Midbrain (tissue), 1 donor: ENCODE data around the gene YWHAH.

Source experiments
- DNase-seq: peaks from one replicate; lab custom pipeline; 2025; lab: John Stamatoyannopoulos, UW

The YWHAH gene

DNA sequence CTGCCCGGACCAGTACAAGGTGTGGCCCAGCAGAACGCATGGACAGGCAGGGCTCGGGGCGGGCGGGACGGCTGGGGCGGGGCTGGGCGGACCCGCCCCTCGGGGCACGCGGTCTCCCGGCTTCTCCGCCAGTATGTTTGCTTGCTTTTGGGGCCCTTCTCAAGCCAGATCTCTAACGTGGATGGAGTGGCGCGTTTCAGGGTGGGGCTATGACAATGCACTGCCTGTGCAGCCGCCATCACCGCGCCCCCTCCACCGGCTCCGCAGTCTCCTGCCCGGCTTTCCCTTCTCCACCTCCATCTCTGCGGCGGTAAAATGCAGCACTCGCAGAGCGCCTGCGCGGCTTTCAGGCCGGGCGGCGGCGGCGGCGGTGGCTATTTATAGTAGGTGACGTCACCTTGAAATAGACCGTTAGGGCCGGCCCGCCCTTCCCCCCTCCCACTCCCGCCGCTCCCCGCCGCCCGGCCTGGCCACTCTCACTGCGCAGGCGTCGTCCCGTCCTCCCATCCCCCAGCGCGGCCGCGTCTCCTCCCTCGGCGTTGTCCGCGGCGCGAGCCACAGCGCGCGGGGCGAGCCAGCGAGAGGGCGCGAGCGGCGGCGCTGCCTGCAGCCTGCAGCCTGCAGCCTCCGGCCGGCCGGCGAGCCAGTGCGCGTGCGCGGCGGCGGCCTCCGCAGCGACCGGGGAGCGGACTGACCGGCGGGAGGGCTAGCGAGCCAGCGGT is at the start of gene YWHAH:
YWHAH (plus strand) TSS at position 558 of the 722 bp plus-strand sequence. CDS start 199 bp downstream, outside the sequence.
- peak; percentile 97 for DNase-seq

DNA sequence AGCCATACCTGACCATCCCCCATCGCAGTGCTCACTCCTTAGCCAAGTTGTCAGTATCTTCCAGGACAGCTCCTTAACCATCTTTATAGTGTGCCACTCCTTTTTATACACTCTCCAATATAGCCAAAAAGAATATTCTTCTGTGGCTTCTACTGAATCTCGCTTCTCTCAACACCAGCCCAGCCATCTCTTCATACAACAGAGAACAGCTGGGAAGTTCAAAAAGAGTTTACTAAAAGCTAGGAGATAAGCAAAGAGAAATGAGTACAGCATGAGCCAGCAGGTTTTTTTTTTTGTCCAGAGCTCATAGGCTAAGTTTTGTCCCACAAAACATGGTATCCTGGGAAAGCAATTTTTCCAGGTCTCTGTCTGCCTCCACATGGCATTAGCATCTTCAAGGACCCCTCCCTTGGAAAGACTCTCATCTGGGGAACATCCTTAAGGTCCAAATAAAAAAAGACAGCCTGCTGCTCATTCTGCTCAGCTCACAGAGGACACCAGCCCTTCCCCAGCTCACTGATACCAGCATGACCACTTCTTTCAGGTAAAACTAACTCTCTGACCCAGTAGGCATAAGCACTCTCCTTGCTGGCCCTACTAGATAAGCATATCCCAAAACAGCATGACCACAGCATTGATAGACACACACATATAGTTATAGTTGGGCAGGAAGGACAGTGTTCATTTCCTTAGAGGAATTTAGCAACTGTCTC is 48.8 kb upstream of the YWHAH start:
- no peak for DNase-seq

DNA sequence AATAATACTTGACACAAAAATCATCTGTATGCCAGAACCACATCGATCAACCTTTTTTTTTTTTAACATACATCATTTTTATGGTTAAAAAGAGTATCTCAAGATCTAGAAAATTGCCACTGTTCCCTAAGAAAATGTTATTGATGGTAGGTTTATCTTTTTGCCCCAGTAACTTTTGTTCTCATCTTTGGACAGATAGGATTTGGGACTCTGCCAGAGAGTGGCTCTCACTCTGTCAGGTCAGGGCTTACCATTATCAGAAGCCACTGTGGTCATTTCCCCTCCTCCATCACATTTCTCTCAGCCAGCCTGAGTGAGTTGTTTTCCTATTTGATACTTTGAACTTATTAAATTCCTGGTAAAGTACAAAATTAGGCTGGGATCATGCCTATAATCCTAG is 47.9 kb upstream of the YWHAH start:
- DNase-seq: no peak

DNA sequence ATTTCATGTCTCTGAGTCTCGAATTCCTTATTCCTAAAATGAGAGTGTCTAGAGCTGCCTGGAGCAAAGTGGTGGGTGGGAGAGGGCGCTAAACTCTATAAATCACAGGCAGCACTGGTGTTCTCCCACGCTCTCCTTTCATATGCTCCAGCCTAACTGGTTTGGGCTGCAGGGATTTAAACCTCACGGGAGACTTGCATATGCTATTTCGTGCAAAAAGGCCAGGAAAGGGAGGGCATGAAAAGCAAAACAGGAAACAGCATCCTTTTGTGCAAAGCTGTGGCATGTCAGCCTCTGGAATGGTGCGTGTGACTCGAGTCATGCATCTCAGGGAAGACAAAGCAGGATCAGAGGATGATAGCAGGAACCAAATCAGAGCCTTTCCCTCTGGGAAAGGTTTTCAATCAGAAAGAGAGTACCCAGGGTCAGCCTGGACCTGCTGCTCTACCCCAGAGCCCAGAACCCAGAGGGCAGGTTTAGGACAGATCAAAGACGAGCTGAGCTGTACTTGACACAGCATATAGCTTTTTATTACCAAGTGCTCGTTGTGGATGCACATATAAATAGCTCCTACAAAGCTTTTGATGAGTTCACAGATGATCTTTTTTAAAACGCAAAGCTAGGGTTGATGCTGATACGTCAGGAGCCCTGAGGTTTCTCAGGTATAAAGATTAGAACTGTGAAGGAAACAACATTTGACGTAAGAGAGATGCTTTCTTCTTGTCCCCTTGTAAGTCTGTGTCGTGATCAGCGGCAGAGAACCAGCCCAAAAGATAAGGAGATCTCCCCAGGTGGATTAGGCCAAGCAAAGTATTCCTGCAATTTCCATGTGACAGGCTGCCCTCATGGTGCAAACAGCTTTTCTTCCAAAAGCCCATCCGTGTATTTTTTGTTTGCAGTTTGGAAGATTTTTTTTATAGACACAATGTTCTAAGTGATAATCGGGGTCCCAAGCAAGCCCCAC is 46.2 kb upstream of the YWHAH start:
- DNase-seq: no peak

DNA sequence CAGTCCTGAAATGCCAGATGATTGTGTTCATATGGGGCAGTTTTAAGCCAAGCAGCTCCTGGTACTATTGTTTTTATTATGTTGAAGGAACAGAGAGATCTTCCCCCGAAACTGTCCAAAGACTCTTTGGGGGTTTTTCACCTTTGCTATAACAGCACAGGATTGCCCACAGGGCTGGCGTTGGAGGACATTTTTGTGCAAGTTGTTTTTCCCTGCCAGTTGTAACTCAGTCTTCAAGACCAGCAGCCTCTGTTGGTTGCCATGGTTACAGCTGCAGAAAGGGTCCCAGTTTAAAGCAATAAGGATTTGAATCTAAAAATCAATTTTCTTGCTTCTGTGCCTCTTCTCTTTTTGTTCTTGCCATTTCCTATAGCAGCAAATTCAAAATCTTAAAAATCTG is 45.4 kb upstream of the YWHAH start:
- no peak for DNase-seq

DNA sequence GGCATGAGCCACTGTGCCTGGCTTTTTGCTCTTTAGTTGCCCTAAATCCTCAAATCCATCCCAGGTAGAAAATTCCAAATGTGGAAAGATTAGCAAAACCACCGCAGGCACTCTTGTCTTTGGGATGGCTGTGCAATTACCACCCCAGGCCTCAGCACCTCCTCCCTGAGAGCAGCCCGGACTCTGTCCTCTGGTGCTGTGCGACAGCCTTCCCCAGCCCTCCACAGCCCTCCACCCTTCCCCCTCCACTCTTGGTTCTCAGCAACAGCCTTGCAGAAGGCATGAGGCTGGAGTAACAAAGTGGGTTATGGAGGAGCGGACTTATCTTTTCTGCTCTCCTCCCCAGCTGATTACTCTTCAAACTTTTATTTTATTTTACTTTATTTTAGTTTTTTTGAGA is 44.7 kb upstream of the YWHAH start:
- DNase-seq: no peak

DNA sequence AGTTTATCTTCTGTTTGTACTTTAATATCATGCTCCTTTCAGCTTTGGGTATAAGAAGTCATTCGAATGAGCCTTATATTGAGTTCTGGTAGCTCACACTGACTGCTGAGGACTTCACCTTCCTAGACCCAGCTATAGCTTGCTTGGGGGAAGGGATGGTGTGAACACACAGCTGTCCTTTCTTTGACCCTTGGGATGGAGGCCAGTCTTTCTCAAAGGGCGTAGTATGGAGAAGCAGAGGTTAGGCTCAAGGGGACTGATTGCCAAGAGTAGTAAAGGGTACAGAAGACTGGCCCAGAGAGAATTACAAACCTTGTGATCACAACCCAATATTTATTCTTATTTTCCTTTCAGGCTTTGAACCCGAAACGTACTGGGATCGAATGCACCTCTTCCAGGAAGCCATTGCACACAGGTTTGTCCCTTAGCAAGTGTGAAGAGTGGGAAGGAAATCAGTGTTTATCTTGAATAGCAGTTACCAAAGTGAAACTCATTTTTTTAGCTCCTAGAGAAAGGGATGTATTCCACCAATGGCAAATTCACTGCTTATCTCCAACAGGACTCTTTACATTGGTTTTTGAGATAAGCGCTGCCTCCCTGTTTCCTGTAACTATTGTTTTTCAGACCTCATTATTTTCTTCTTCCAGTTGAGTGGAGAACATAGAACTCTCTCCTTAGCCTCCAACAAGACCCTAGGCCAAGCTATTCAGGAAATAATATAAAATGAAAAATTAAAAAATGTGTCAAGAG is 42.8 kb upstream of the YWHAH start:
- DNase-seq: no peak

DNA sequence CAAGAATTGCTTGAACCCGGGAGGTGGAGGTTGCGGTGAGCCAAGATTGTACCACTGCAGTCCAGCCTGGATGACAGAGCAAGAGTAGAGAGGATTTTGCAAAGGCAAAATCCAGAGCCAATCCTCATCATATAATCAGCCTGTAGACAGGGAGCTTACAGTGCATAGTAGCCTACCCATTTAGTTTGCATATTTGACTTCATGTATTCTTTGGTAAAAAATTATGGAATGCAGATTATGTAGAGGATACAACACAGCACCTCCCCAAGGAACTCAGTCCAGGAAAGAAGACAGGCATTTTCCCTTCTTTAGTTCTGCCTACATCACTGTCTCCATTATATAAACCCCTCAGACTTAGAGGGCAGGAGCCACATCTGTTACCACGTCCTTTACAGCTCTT is 39.7 kb upstream of the YWHAH start:
- DNase-seq: no peak

DNA sequence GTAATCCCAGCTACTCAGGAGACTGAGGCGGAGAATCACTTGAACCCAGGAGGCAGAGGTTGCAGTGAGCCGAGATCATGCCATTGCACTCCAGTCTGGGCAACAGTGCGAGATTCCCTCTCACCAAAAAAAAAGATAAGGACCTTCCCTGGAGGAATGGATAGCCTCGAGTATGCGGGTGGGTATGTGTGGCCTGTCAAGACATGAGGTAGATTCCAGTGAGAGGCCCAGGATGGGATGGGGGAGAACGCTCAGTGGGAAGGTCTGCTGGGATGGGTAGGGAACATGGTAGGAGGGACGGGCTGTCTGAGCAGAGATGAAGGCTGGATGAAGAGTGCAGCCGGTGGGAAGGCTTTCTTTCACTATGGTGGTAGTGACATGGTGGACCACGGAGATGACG is 39.0 kb upstream of the YWHAH start:
- no peak for DNase-seq

DNA sequence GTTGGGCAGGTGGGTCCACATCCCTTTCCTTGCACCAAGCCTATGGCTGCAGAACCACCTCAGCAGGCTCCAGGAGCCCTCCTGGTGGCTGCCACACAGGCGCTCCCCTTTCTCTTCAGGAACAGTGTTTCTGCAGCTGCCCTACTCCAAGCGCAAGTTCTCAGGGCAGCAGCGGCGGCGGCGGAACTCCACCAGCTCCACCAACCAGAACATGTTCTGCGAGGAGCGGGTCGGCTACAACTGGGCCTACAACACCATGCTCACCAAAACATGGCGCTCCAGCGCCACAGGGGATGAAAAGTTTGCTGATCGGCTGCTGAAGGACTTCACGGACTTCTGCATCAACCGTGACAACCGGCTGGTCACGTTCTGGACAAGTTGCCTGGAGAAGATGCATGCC is 38.2 kb upstream of the YWHAH start:
- DNase-seq: no peak

DNA sequence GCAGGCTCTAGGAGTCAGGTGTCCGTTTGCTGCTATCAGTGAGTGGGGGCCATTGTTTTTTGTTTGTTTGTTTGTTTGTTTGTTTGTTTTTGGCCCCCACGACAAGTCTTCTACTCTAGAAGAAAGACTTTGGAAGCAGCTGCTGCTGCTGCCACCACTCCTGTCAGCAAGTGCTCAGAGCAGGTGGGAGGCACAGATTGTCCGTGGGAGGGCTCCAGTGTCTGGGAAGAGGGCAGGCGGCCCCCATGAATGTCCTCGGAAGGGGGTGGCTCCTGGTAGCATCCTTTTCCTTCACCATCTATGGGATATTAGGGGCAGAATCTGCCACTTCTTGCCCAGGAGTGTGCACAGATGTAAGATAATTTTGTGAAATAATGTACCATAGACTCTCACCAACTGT is 37.8 kb upstream of the YWHAH start:
- DNase-seq: no peak

DNA sequence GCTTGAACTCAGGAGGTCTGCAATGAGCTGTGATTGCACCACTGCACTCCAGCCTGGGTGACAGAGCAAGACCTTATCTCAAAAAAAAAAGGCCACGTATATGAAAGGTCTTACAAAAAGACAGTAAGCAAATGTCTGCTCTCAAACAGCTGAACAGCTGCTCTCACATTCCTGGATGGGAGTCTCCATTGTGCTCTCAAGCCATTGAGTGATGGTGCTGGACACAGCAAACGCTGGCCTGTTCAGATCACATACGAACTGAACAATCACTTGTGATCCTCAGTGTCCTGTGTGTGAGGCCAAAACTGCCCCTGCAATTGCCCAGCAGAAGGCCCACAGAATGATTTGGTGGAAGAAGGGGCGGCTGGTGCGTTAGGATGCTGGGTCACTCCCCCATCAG is 34.4 kb upstream of the YWHAH start:
- no peak for DNase-seq

DNA sequence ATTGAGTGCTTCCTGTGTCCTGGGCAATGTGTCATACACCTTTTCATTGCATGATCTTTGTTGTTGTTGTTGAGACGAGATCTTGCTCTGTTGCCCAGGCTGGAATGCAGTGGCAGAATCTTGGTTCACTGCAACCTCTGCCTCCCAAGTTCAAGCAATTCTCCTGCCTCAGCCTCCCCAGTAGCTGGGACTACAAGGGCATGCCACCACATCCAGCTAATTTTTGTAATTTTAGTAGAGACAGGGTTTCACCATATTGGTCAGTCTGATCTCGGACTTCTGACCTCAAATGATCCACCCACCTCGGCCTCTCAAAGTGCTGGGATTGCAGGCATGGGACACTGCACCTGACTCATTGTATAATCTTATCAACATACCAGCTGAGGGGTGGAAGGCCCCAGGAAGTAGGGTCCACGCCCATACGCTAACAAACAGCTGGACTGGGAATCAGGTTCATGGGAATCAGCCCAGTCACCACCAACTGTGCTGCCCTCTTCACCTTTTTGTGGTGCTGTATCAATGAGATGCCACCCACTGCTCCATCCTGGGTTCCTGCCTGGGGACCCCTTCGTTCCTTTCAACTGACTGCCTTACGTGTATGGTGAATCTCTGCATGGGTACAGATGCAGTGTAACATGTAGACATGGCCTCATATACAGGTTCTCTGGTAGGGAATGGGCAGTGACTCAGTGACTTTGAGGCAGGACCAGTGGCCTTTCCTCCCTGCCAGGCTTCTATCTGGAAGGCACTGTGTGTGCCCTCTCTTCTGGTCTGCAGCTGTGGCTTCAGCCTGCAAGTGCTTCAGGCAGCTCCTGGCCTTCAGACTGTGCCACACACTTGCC is 32.5 kb upstream of the YWHAH start:
- no peak for DNase-seq

DNA sequence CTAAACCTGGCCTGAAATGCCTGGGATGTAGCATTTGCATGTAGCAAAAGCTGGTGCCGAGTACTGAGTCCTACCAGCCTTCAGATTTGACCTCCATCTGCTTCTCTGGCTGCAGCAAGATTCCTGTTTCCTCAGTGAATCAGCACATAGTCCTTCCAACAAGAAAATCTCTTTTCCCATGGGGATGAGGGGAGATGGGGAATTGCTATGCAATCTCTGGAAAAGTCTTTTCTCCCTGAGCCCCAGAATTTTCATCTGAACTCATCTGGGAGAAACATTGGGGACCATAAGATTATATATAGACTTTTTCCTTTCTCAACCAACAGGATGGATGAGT is 32.0 kb upstream of the YWHAH start:
- DNase-seq: no peak

DNA sequence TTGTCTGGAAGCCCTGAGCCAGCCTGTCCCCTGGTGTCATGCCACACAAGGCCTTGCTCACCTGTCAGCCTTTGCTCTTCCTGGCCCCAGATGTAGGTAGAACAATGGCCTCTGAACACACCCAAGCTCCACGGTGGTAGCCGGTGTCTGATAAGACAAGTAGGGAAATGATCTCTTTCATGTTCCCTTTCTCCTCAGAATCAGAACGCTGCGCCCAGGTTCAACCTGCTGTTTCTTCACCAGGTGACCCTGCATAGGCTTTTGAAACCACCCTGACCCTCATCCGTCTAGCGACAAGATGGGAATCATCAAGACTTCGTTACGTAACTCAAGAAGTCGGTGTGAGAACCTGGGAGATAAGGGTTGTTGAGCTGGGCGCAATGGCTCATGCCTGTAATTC is 28.7 kb upstream of the YWHAH start:
- no peak for DNase-seq

DNA sequence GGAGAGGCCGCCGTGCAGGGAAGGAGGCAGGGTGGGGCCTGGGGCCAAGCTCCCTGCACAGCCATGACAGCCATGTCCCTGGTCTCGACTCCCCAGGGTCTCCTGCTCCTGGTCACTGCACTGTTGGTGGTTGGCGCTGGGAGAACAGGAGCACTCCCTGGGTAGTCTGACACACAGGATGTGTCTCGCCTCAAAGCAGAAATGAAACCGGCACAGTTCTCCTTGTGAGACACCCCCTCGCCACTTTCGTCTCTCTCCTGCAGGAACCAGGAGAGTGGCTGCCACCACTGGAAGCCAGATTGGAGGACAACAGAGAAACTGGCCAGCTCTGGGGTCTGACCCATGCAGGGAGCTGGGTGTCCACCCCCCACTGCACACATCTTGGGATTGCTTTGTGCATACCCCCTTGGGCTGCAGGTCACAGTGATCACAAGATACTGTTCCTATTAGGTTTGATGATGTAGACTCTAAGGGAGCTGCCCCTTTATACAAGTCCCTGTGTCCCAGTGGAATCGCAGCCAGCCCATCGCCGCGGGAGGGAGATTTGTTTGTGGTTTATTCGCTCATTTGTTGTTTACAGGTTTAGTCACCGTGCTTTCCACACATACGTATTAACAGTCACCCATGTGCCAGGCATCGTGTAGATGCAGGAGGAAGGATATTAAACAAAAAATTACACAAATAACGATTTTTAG is 27.0 kb upstream of the YWHAH start:
- peak; percentile 17 for DNase-seq

DNA sequence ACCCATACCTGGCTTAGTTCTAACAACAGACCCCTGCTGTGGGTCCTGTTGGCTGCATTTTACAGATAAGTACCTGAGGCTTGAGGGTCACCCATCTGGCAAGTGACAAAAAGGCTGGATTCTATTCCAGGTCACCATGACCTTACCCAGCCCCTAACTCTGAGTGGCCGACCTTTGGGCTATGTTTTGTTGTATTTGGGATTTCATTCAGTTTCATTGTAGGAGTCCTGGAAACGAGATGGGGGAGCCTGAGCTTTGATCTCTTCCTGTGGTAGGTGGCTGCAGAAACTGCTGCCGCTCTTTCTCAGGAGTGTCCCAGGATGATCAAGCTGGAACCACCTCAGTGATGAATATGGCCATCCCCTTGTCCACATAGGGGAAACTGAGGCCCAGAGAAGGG is 24.6 kb upstream of the YWHAH start:
- no peak for DNase-seq

DNA sequence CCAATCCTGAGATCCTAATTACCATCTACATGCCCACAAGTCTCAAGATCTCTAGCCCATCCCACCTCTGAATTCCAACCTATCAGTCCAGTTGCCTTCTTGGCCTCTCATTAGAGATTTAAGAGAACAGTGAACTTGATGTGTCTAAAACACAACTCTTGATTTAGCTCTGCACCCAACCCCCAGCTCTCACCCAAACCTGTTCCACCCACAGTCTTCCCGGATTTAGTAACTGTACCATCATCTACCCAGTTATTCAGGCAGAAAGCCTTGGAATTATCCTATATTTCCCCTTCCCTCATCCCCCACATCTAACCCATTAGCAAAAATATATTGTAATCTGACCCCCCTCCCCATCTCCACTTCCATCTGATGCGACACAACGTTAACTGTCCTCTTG is 24.0 kb upstream of the YWHAH start:
- DNase-seq: no peak

DNA sequence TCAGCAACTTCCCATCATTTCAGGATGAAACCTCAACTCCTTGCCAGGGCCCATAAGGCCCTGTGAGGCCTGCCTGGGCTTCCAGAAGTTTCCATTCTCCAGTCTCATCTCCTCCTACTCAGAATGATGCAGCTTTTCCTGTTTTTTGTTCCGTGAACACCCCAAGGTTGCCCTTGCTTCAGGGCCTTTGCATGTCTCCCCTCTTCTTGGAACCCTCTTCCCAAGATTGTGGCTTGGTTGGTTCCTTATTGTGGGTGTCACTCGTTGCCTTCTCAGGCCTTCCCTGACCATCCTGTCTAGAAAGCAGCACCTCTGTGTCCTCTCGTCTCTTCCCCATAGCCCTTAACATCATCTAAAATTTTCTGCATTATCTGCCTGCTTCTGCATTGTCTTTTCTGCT is 23.2 kb upstream of the YWHAH start:
- no peak for DNase-seq

DNA sequence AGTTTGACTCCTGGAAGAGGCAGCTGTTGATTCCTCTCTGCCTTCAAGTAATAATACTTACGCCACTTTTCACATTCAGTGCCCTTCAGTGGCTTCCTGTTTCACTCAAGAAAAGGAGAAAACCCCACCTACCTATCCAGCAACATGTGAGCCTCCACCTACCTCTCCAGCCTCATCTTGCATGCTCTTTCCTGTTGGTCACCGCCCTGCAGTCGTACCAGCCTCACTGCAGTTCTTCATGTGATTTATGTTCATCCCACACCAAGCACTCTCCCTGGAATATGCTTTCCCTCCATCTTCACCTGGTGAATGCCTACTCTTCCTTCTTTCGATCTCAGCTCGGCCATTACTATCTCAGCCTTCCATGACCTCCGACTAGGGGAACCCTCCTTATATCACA is 21.8 kb upstream of the YWHAH start:
- DNase-seq: no peak

DNA sequence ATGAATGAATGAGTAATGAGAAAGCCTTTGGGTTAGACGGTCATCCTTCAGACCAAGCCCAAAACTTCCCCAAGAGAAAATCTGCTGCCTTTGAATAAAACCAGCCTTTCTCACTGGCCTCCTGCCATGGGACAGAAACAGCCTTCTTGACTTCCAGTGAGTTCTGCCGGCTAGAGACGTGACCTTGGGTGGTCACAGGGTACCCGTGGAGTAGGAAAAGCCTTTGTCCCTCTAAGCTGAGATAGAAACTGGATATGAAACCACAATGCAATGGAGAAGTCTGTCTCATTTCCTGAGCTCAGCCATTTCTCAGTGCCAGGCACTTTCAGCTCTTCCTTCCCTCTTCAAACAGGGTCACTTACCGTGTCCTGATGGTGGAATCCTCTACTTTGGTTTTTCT is 21.2 kb upstream of the YWHAH start:
- peak; percentile 42 for DNase-seq
